GM23338 (cell line): ENCODE measurements around the gene BCL2. TPM values are rescaled to one million over a fixed set of nuclear protein-coding genes. Genes with fewer than 3 reads are reported as not detected.

Experiments used
- ATAC-seq: fragments of 200-7000 bp; cut with Tn5 transposase; 3 replicates; pipeline ENCODE4 v1.9.1; 2020
- DNase-seq: peaks from one replicate; pipeline ENCODE4 v3.0.0-alpha.2; 2015; ENCODE audit warnings: low spot score
- H2AFZ ChIP-seq: fragments of 200-600 bp; sonication (generic); 2 replicates; pipeline ENCODE4 v1.8.0; 2016; ENCODE audit warnings: antibody characterized with exemption, mild to moderate bottlenecking, moderate library complexity
- H3F3A ChIP-seq: fragments of 200-600 bp; sonication (generic); replicated peaks from 2 replicates; pipeline ENCODE4 v1.8.0; 2017; ENCODE audit warnings: antibody characterized with exemption, mixed run types, low read depth
- H3K27ac ChIP-seq: fragments of 200-600 bp; sonication (generic); 2 replicates; pipeline ENCODE4 v1.6.1; 2016; ENCODE audit warnings: low read depth
- H3K27me3 ChIP-seq: fragments of 200-600 bp; sonication (generic); 2 replicates; pipeline ENCODE4 v1.8.0; 2016; ENCODE audit warnings: mild to moderate bottlenecking, mixed run types, moderate library complexity; ENCODE audit not compliant: insufficient read depth
- H3K36me3 ChIP-seq: fragments of 200-600 bp; sonication (generic); 2 replicates; pipeline ENCODE4 v1.8.0; 2016; ENCODE audit warnings: mild to moderate bottlenecking; ENCODE audit not compliant: insufficient read depth
- H3K4me1 ChIP-seq: fragments of 200-600 bp; sonication (generic); 2 replicates; pipeline ENCODE4 v1.8.0; 2016; ENCODE audit warnings: mild to moderate bottlenecking, moderate library complexity; ENCODE audit not compliant: insufficient read depth
- H3K4me2 ChIP-seq: fragments of 200-600 bp; sonication (generic); 2 replicates; pipeline ENCODE4 v1.7.1; 2017; ENCODE audit warnings: mixed run types
- H3K4me3 ChIP-seq: fragments of 200-600 bp; sonication (generic); 2 replicates; pipeline ENCODE4 v1.6.1; 2016; ENCODE audit warnings: mixed run types
- H3K79me2 ChIP-seq: fragments of 200-600 bp; sonication (generic); replicated peaks from 2 replicates; pipeline ENCODE4 v1.8.0; 2017; ENCODE audit warnings: mild to moderate bottlenecking; ENCODE audit not compliant: insufficient read depth
- H3K9me2 ChIP-seq: fragments of 200-600 bp; sonication (generic); 2 replicates; pipeline ENCODE4 v1.8.0; 2017; ENCODE audit not compliant: insufficient read depth
- H4K20me1 ChIP-seq: fragments of 200-600 bp; sonication (generic); replicated peaks from 2 replicates; pipeline ENCODE4 v1.8.0; 2017; ENCODE audit warnings: mild to moderate bottlenecking; ENCODE audit not compliant: insufficient read depth
- H3K27ac Mint-ChIP-seq: 2 replicates; pipeline ENCODE4 v1.8.0; 2020; ENCODE audit warnings: inconsistent platforms, mild to moderate bottlenecking, moderate library complexity, mixed read lengths
- H3K27me3 Mint-ChIP-seq: 3 replicates; pipeline ENCODE4 v1.8.0; 2022; ENCODE audit warnings: low read depth, mild to moderate bottlenecking, moderate library complexity, mixed read lengths, inconsistent platforms; ENCODE audit not compliant: insufficient read depth, poor library complexity
- H3K36me3 Mint-ChIP-seq: 3 replicates; pipeline ENCODE4 v1.8.0; 2021; ENCODE audit warnings: low read depth, mild to moderate bottlenecking, inconsistent platforms, moderate library complexity, mixed read lengths
- H3K4me1 Mint-ChIP-seq: 3 replicates; pipeline ENCODE4 v1.8.0; 2020; ENCODE audit warnings: mild to moderate bottlenecking, inconsistent platforms, mixed read lengths
- H3K4me3 Mint-ChIP-seq: 3 replicates; pipeline ENCODE4 v1.8.0; 2021; ENCODE audit warnings: moderate library complexity, mild to moderate bottlenecking, inconsistent platforms, mixed read lengths
- H3K9me3 Mint-ChIP-seq: 3 replicates; pipeline ENCODE4 v1.8.0; 2020; ENCODE audit warnings: moderate library complexity, mild to moderate bottlenecking, inconsistent platforms, mixed read lengths
- CREB1 ChIP-seq: fragments of 250-450 bp; sonication (Bioruptor Pico); IDR thresholded peaks from 2 replicates; pipeline ENCODE4 v1.5.0; 2020; ENCODE audit warnings: low read depth, mild to moderate bottlenecking, moderate library complexity
- ETS1 ChIP-seq: IDR thresholded peaks from 2 replicates; pipeline ENCODE4 v1.6.1; 2016; ENCODE audit warnings: antibody characterized with exemption
- EZH2phosphoT487 ChIP-seq: fragments of 200-600 bp; sonication (generic); IDR thresholded peaks from one replicate; pipeline ENCODE4 v1.8.1; 2018; ENCODE audit warnings: antibody characterized with exemption; ENCODE audit not compliant: unreplicated experiment
- POLR2AphosphoS5 ChIP-seq: IDR thresholded peaks from 2 replicates; pipeline ENCODE4 v1.6.1; 2016; ENCODE audit warnings: antibody characterized with exemption, low read depth
- REST ChIP-seq: IDR thresholded peaks from one replicate; pipeline ENCODE4 v1.6.1; 2018; ENCODE audit warnings: antibody characterized with exemption; ENCODE audit not compliant: unreplicated experiment
- STAT1 ChIP-seq: IDR thresholded peaks from one replicate; pipeline ENCODE4 v1.6.1; 2016; ENCODE audit warnings: antibody characterized with exemption; ENCODE audit not compliant: unreplicated experiment
- ZNF114 ChIP-seq: fragments of 250-450 bp; sonication (Bioruptor Pico); IDR thresholded peaks from 2 replicates; pipeline ENCODE4 v1.5.0; 2020; ENCODE audit warnings: mild to moderate bottlenecking, moderate library complexity
- ZNF331 ChIP-seq: fragments of 250-450 bp; sonication (Bioruptor Pico); IDR thresholded peaks from 2 replicates; pipeline ENCODE4 v1.5.0; 2020; ENCODE audit warnings: low read depth, mild to moderate bottlenecking, moderate library complexity
- polyA plus RNA-seq: library from polyadenylated mRNA; unstranded; fragments of >200 nt; fragmentation: Nextera tagmentation; extraction: Ambion mirVana; gene quantifications from 2 replicates; pipeline ENCODE4 v1.2.1, GENCODE V29; 2016
- total RNA-seq: library from RNA; depleted of rRNA; stranded (reverse); fragments of >200 nt; shearing (Covaris generic); gene quantifications from 2 replicates; pipeline ENCODE4 v1.2.3, GENCODE V29; 2014

The BCL2 gene
- total and polyA plus RNA-seq, 2 experiments from 2014 or later, result 1.2 to 4.0 TPM

GRCh38 chr18:63366213-63367052 is 46.9 kb upstream of the BCL2 start:
- peak; percentile 73 for DNase-seq
- peak overlapping the region; percentile 84 for H3K27ac Mint-ChIP-seq
- TF ChIP-seq ETS1, result no peak
- TF ChIP-seq STAT1, result no peak
- no peak for TF ChIP-seq ZNF114 (CRISPR knock-in tag)
- no peak for TF ChIP-seq POLR2AphosphoS5
- TF ChIP-seq REST, result no peak

GRCh38 chr18:63365876-63366212 is 46.3 kb upstream of the BCL2 start:
- peak; percentile 36 for DNase-seq
- peaks cover 14% of the 10 kb centered on the region; the same call in 2 of the 3 replicates for H3K4me1 Mint-ChIP-seq
- H3K4me3 Mint-ChIP-seq, result peak overlapping the region; percentile 92
- Histone ChIP-seq H3K36me3 (peaks cover 12% of the 10 kb centered on the region), H2AFZ (peak overlapping the region; percentile 97), H3K9me2 (no peaks in the 10 kb centered on the region), H3K4me3 (peak overlapping the region; percentile 77), H3F3A (0 out of 2 replicates have a peak, but pooled peaks cover 3% of the 10 kb centered on the region), H3K27ac (no peak overlapping the region), H3K79me2 (peaks cover 36% of the 10 kb centered on the region), H4K20me1 (peaks cover 15% of the 10 kb centered on the region), H3K4me2 (peak overlapping the region; percentile 99), H3K4me1 (peaks cover 8% of the 10 kb centered on the region; the same call in 1 of the 2 replicates), H3K27me3 (no peaks in the 10 kb centered on the region)
- peaks cover 3% of the 10 kb centered on the region for H3K27me3 Mint-ChIP-seq
- H3K27ac Mint-ChIP-seq, result peak overlapping the region; percentile 84; the same call in 1 of the 2 replicates
- ATAC-seq, result no peak
- peaks cover 33% of the 10 kb centered on the region for H3K36me3 Mint-ChIP-seq
- peaks cover 14% of the 10 kb centered on the region for H3K9me3 Mint-ChIP-seq
- TF ChIP-seq CREB1 (CRISPR knock-in tag), result no peak
- TF ChIP-seq ZNF114 (CRISPR knock-in tag), result no peak
- no peak for TF ChIP-seq REST
- TF ChIP-seq EZH2phosphoT487, result no peak
- TF ChIP-seq ETS1, result no peak
- TF ChIP-seq STAT1, result no peak
- TF ChIP-seq ZNF331 (CRISPR knock-in tag), result no peak

More at GRCh38 chr18:63366213-63367052, 46.9 kb upstream of the BCL2 start:
- Histone ChIP-seq H3K9me2 (no peaks in the 10 kb centered on the region), H3K27ac (no peak overlapping the region), H3K4me2 (peak overlapping the region; percentile 99), H3K4me1 (peaks cover 8% of the 10 kb centered on the region; the same call in 1 of the 2 replicates), H3K27me3 (no peaks in the 10 kb centered on the region), H2AFZ (peak overlapping the region; percentile 97), H3K36me3 (peaks cover 8% of the 10 kb centered on the region), H3K4me3 (peak overlapping the region; percentile 77), H4K20me1 (peaks cover 15% of the 10 kb centered on the region), H3F3A (0 out of 2 replicates have a peak, but pooled peaks cover 3% of the 10 kb centered on the region), H3K79me2 (peaks cover 36% of the 10 kb centered on the region)
- Mint-ChIP-seq H3K36me3 (peaks cover 31% of the 10 kb centered on the region), H3K4me3 (peak overlapping the region; percentile 92), H3K27me3 (peaks cover 3% of the 10 kb centered on the region), H3K4me1 (peaks cover 14% of the 10 kb centered on the region; the same call in 2 of the 3 replicates), H3K9me3 (peaks cover 14% of the 10 kb centered on the region)
- ATAC-seq, result peak; percentile 51
